OCI-LY3 (cell line): Measurements from ENCODE around the gene ALDH1A3.
A peak's percentile ranks its signal among the peaks of the same experiment; 100 is the strongest.

ENCODE experiments used
- H2AFZ ChIP-seq: fragments of 200-600, 300-600 bp; shearing (Covaris generic); 2 replicates; pipeline ENCODE4 v1.6.0; 2014; ENCODE audit warnings: antibody characterized with exemption, low read depth, low read length
- H3K27ac ChIP-seq: fragments of 200-600, 300-600 bp; sonication (generic); 2 replicates; pipeline ENCODE4 v1.5.1; 2014; ENCODE audit warnings: mild to moderate bottlenecking, low read length, moderate library complexity, mixed read lengths
- H3K27me3 ChIP-seq: fragments of 200-600, 300-600 bp; sonication (generic); 2 replicates; pipeline ENCODE4 v1.6.1; 2014; ENCODE audit warnings: low read depth, low read length, mixed read lengths
- H3K36me3 ChIP-seq: fragments of 200-600, 300-600 bp; sonication (generic); replicated peaks from 2 replicates; pipeline ENCODE3; 2014; ENCODE audit warnings: low read depth, low read length, mixed read lengths
- H3K4me1 ChIP-seq: fragments of 300-600, 200-600 bp; sonication (generic); 2 replicates; pipeline ENCODE4 v1.6.1; 2014; ENCODE audit warnings: low read length, mixed read lengths
- H3K4me2 ChIP-seq: fragments of 200-600, 300-600 bp; sonication (generic); 2 replicates; pipeline ENCODE4 v1.6.1; 2014; ENCODE audit warnings: low read length, mixed read lengths
- H3K4me3 ChIP-seq: fragments of 300-600, 200-600 bp; sonication (generic); 2 replicates; pipeline ENCODE4 v1.5.1; 2014; ENCODE audit warnings: antibody characterized with exemption, mild to moderate bottlenecking, low read length, moderate library complexity
- H3K79me2 ChIP-seq: fragments of 300-600, 200-600 bp; shearing (Covaris generic); 2 replicates; pipeline ENCODE4 v1.6.1; 2014; ENCODE audit warnings: mild to moderate bottlenecking, low read length, mixed read lengths
- H3K9ac ChIP-seq: fragments of 300-600, 200-600 bp; shearing (Covaris generic); 2 replicates; pipeline ENCODE4 v1.6.0; 2014; ENCODE audit warnings: mild to moderate bottlenecking, low read length, moderate library complexity
- H3K9me3 ChIP-seq: fragments of 200-600, 300-600 bp; shearing (Covaris generic); 2 replicates; pipeline ENCODE4 v1.6.1; 2014; ENCODE audit warnings: low read length, mixed read lengths; ENCODE audit not compliant: insufficient read depth
- H4K20me1 ChIP-seq: fragments of 200-600, 300-600 bp; sonication (generic); 2 replicates; pipeline ENCODE4 v1.6.1; 2016; ENCODE audit warnings: low read length, mixed read lengths; ENCODE audit not compliant: insufficient read depth
- CTCF ChIP-seq: fragments of 200-600, 300-600 bp; sonication (generic); IDR thresholded peaks from 2 replicates; pipeline ENCODE4 v1.5.1; 2014; ENCODE audit warnings: antibody characterized with exemption, low read length, low read depth
- EZH2phosphoT487 ChIP-seq: fragments of 200-600 bp; shearing (Covaris generic); IDR thresholded peaks from 2 replicates; pipeline ENCODE4 v1.6.1; 2018; ENCODE audit warnings: antibody characterized with exemption, mixed run types, low read depth

Gene ALDH1A3

GRCh38 chr15:100944244-100944895, 64.7 kb downstream of the ALDH1A3 start:
- H3K36me3 ChIP-seq: peaks cover 30% of the 10 kb centered on the region
- no peak overlapping the region for H3K9ac ChIP-seq
- no peaks in the 10 kb centered on the region for H3K9me3 ChIP-seq
- H3K27ac ChIP-seq: peak overlapping the region; percentile 35
- H3K4me1 ChIP-seq: peaks cover 75% of the 10 kb centered on the region
- TF ChIP-seq EZH2phosphoT487 (no peak), CTCF (no peak)
- peak overlapping the region; percentile 36 for H3K4me2 ChIP-seq
- H3K27me3 ChIP-seq: no peaks in the 10 kb centered on the region
- H4K20me1 ChIP-seq: peaks cover 29% of the 10 kb centered on the region
- no peak overlapping the region for H3K4me3 ChIP-seq
- no peak overlapping the region for H2AFZ ChIP-seq
- H3K79me2 ChIP-seq: peaks cover 38% of the 10 kb centered on the region

GRCh38 chr15:100944986-100945385, 65.4 kb downstream of the ALDH1A3 start:
- peaks cover 26% of the 10 kb centered on the region for H4K20me1 ChIP-seq
- peaks cover 74% of the 10 kb centered on the region for H3K4me1 ChIP-seq
- H3K9me3 ChIP-seq: no peaks in the 10 kb centered on the region
- no peak overlapping the region for H2AFZ ChIP-seq
- no peak overlapping the region for H3K27ac ChIP-seq
- peaks cover 38% of the 10 kb centered on the region for H3K79me2 ChIP-seq
- no peaks in the 10 kb centered on the region for H3K27me3 ChIP-seq
- peaks cover 27% of the 10 kb centered on the region for H3K36me3 ChIP-seq
- no peak overlapping the region for H3K9ac ChIP-seq
- H3K4me3 ChIP-seq: no peak overlapping the region
- no peak for TF ChIP-seq CTCF
- no peak for TF ChIP-seq EZH2phosphoT487
- H3K4me2 ChIP-seq: no peak overlapping the region

- Histone ChIP-seq H3K27me3 (no peaks in the 10 kb centered on the region), H4K20me1 (peaks cover 20% of the 10 kb centered on the region; the same call in 1 of the 2 replicates), H3K79me2 (peaks cover 16% of the 10 kb centered on the region; the same call in 1 of the 2 replicates), H3K4me2 (peak overlapping the region; percentile 85), H3K9ac (peak overlapping the region; percentile 43), H3K4me1 (peaks cover 49% of the 10 kb centered on the region), H3K36me3 (peaks cover 18% of the 10 kb centered on the region), H3K27ac (peak overlapping the region; percentile 60), H3K9me3 (no peaks in the 10 kb centered on the region), H3K4me3 (peak overlapping the region; percentile 74), H2AFZ (no peak overlapping the region; the same call in 1 of the 2 replicates)
- no peak for TF ChIP-seq CTCF
- TF ChIP-seq EZH2phosphoT487: no peak
These were observed 68.3 kb downstream of the ALDH1A3 start for GRCh38 chr15:100947760-100948429.

- no peak for TF ChIP-seq CTCF
- no peak for TF ChIP-seq EZH2phosphoT487
- no peak overlapping the region for H2AFZ ChIP-seq
- H3K9ac ChIP-seq: peak overlapping the region; percentile 43; the same call in 1 of the 2 replicates
- peaks cover 18% of the 10 kb centered on the region for H3K36me3 ChIP-seq
- peaks cover 44% of the 10 kb centered on the region for H3K4me1 ChIP-seq
- H3K27ac ChIP-seq: peak overlapping the region; percentile 60
- peak overlapping the region; percentile 85 for H3K4me2 ChIP-seq
- peaks cover 20% of the 10 kb centered on the region; the same call in 1 of the 2 replicates for H4K20me1 ChIP-seq
- no peaks in the 10 kb centered on the region for H3K9me3 ChIP-seq
- H3K79me2 ChIP-seq: peaks cover 15% of the 10 kb centered on the region; the same call in 1 of the 2 replicates
- H3K4me3 ChIP-seq: peak overlapping the region; percentile 74
- H3K27me3 ChIP-seq: no peaks in the 10 kb centered on the region
These were observed 68.8 kb downstream of the ALDH1A3 start for GRCh38 chr15:100948430-100948762.
